HL-60 (cell line): Measurements from ENCODE around the gene SPACA4.

Experiments used
- CTCF ChIP-seq: IDR thresholded peaks from one replicate; pipeline ENCODE4 v1.5.1; 2011; ENCODE audit warnings: low read length, control low read depth, inconsistent platforms; ENCODE audit not compliant: insufficient read depth
- GABPA ChIP-seq: IDR thresholded peaks from 2 replicates; pipeline ENCODE4 v1.6.1; 2012; ENCODE audit warnings: low read depth
- POLR2AphosphoS5 ChIP-seq: IDR thresholded peaks from 2 replicates; pipeline ENCODE4 v1.6.1; 2012; ENCODE audit warnings: low read depth
- REST ChIP-seq: IDR thresholded peaks from 2 replicates; pipeline ENCODE4 v1.6.1; 2012; ENCODE audit warnings: low read depth; ENCODE audit not compliant: insufficient replicate concordance
- SPI1 ChIP-seq: IDR thresholded peaks from 2 replicates; pipeline ENCODE4 v1.6.1; 2012; ENCODE audit warnings: low read depth, mild to moderate bottlenecking, borderline replicate concordance

GRCh38 chr19:48629599-48630295, 23.2 kb downstream of the SPACA4 start:
- no peak for TF ChIP-seq CTCF
- peak; percentile 48; the same call in 1 of the 2 replicates for TF ChIP-seq POLR2AphosphoS5
- no peak for TF ChIP-seq SPI1
- TF ChIP-seq REST: no peak
- no peak for TF ChIP-seq GABPA
